ENCODE measurements around the gene MTERF1.

MTERF1 gene

GRCh38 chr7:91864070-91864469 lies 16.4 kb downstream of the MTERF1 start:
- Histone ChIP-seq H3K9ac (ENCODE audit: low read depth in 1 of 2, low read length in 2 of 2) (no peak overlapping the region), H3K9me3 (ENCODE audit: control insufficient read depth in 2 of 2, low read length in 2 of 2) (no peaks in the 10 kb centered on the region), H3K27ac (ENCODE audit: low read depth in 2 of 2, low read length in 2 of 2) (no peak overlapping the region), H3K36me3 (ENCODE audit: control insufficient read depth in 2 of 2, insufficient read depth in 2 of 2, low read length in 2 of 2) (peaks cover 0 to 3% of the 10 kb centered on the region in 2 donors), H3K27me3 (ENCODE audit: control insufficient read depth in 2 of 2, insufficient read depth in 2 of 2, low read length in 2 of 2) (no peaks in the 10 kb centered on the region), H3K4me1 (ENCODE audit: control insufficient read depth in 2 of 2, insufficient read depth in 2 of 2, low read length in 2 of 2) (no peaks in the 10 kb centered on the region), H3K4me3 (ENCODE audit: low read length in 2 of 2) (no peak overlapping the region)

DNA sequence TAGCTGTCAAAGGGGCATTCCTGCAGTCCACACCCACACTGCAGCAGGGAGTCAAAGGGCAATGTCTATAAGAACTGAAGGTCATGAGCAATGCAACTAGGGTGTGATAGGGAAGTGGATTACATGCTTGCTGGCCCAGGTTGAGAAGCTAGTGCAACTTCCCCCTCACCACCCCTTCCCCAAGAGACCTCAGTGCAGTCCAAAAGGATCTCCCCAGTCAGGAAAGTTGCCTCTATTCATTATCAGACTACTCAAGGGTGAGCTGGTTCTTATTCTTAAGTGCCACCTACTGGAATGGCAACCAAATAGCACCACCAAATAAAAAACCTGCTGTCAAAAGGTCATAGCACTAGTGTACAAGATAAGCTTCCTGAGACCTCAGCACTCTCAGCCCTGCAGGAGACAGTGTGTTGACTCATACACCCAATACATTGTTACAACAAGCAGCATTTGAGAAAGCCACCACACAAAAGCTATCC lies 28.2 kb downstream of the MTERF1 start:
- H3K9me3 ChIP-seq (ENCODE audit: control insufficient read depth in 2 of 2, low read length in 2 of 2), result no peaks in the 10 kb centered on the region
- H3K9ac ChIP-seq (ENCODE audit: low read depth in 1 of 2, low read length in 2 of 2), result no peak overlapping the region
- no peaks in the 10 kb centered on the region for H3K27me3 ChIP-seq (ENCODE audit: control insufficient read depth in 2 of 2, insufficient read depth in 2 of 2, low read length in 2 of 2)
- no peaks in the 10 kb centered on the region for H3K36me3 ChIP-seq (ENCODE audit: control insufficient read depth in 2 of 2, insufficient read depth in 2 of 2, low read length in 2 of 2)
- no peak overlapping the region for H3K27ac ChIP-seq (ENCODE audit: low read depth in 2 of 2, low read length in 2 of 2)
- no peaks in the 10 kb centered on the region for H3K4me1 ChIP-seq (ENCODE audit: control insufficient read depth in 2 of 2, insufficient read depth in 2 of 2, low read length in 2 of 2)
- no peak overlapping the region for H3K4me3 ChIP-seq (ENCODE audit: low read length in 2 of 2)

DNA sequence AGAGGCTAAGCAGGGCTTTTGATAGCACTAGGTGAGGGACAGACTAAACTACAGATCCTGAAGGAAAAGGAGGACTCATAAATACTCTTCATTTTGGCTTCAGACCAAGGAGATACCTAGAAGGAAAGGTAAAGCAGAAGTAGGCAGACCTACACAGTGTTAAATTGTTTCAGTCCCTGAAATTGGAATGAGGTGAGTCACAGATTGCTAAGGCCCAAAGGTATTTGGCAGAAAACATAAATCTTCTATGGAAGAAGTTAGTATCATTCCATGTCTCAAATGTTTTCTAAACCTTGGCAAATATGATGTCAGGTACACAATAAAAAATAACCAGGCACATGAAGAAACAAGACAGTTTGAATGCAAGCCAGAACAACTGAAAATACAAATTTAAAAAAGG lies 30.0 kb downstream of the MTERF1 start:
- Histone ChIP-seq H3K9me3 (ENCODE audit: control insufficient read depth in 2 of 2, low read length in 2 of 2) (no peaks in the 10 kb centered on the region), H3K4me1 (ENCODE audit: control insufficient read depth in 2 of 2, insufficient read depth in 2 of 2, low read length in 2 of 2) (no peaks in the 10 kb centered on the region), H3K36me3 (ENCODE audit: control insufficient read depth in 2 of 2, insufficient read depth in 2 of 2, low read length in 2 of 2) (no peaks in the 10 kb centered on the region), H3K27me3 (ENCODE audit: control insufficient read depth in 2 of 2, insufficient read depth in 2 of 2, low read length in 2 of 2) (no peaks in the 10 kb centered on the region), H3K27ac (ENCODE audit: low read depth in 2 of 2, low read length in 2 of 2) (no peak overlapping the region), H3K4me3 (ENCODE audit: low read length in 2 of 2) (no peak overlapping the region), H3K9ac (ENCODE audit: low read depth in 1 of 2, low read length in 2 of 2) (no peak overlapping the region)

DNA sequence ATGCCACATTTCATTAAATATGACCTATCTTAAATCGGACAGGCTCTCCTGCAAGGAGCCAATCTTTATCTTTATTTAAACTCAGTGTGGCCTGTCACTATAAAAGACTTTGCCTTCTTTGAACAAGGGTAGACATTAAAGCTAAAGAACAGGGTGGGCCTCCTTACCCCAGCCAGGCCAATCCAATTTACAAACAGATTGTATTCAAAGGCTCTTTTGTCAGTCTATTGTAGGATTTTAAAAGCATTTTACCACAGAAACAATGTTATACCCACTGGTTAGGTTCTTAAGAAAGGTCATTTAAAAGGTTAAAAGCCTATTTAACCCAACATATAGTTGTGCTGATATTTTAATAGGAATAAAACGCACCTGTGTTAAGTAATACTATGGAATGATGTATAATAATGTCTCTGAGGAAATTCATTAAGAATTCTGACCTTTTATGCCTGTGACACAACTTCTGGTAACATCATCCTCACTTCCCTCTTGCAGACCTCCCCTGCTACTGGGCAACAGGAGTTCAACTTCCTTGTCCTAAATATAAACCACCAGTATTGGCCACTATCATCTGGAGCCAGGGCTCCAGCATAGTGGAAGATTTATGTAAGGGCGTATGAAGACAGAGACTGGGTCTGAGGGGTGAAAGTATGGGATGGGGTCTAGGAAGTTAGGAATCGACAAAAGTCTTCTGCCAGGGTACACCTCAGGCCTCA lies 32.5 kb downstream of the MTERF1 start:
- Histone ChIP-seq H3K27ac (ENCODE audit: low read depth in 2 of 2, low read length in 2 of 2) (no peak overlapping the region), H3K9ac (ENCODE audit: low read depth in 1 of 2, low read length in 2 of 2) (no peak overlapping the region), H3K27me3 (ENCODE audit: control insufficient read depth in 2 of 2, insufficient read depth in 2 of 2, low read length in 2 of 2) (no peaks in the 10 kb centered on the region), H3K4me1 (ENCODE audit: control insufficient read depth in 2 of 2, insufficient read depth in 2 of 2, low read length in 2 of 2) (no peaks in the 10 kb centered on the region), H3K4me3 (ENCODE audit: low read length in 2 of 2) (no peak overlapping the region), H3K9me3 (ENCODE audit: control insufficient read depth in 2 of 2, low read length in 2 of 2) (no peaks in the 10 kb centered on the region), H3K36me3 (ENCODE audit: control insufficient read depth in 2 of 2, insufficient read depth in 2 of 2, low read length in 2 of 2) (no peaks in the 10 kb centered on the region)

DNA sequence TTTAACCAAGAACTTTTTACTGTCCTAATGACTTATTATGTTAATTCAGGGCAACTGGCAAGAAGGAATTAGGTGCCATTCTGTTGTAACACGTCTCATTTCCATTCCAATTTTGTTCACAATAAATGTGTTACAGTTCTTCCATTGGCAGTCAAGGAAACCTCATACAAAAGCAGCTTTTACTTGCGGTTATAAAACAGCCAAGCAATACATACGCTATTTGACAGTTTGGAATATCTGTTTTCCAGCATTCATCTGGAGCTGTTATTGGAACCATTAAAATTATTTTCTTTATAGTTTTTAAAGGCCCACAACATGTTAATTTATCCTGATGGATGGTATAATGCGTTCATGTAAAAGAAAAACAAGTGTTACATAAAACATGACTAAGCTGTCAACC lies 33.3 kb downstream of the MTERF1 start:
- Histone ChIP-seq H3K27me3 (ENCODE audit: control insufficient read depth in 2 of 2, insufficient read depth in 2 of 2, low read length in 2 of 2) (no peaks in the 10 kb centered on the region), H3K27ac (ENCODE audit: low read depth in 2 of 2, low read length in 2 of 2) (no peak overlapping the region), H3K4me1 (ENCODE audit: control insufficient read depth in 2 of 2, insufficient read depth in 2 of 2, low read length in 2 of 2) (no peaks in the 10 kb centered on the region), H3K36me3 (ENCODE audit: control insufficient read depth in 2 of 2, insufficient read depth in 2 of 2, low read length in 2 of 2) (no peaks in the 10 kb centered on the region), H3K9me3 (ENCODE audit: control insufficient read depth in 2 of 2, low read length in 2 of 2) (no peaks in the 10 kb centered on the region), H3K9ac (ENCODE audit: low read depth in 1 of 2, low read length in 2 of 2) (no peak overlapping the region), H3K4me3 (ENCODE audit: low read length in 2 of 2) (no peak overlapping the region)

GRCh38 chr7:91846436-91846835 lies 34.1 kb downstream of the MTERF1 start:
- H3K36me3 ChIP-seq (ENCODE audit: control insufficient read depth in 2 of 2, insufficient read depth in 2 of 2, low read length in 2 of 2), result no peaks in the 10 kb centered on the region
- no peaks in the 10 kb centered on the region for H3K4me1 ChIP-seq (ENCODE audit: control insufficient read depth in 2 of 2, insufficient read depth in 2 of 2, low read length in 2 of 2)
- no peaks in the 10 kb centered on the region for H3K27me3 ChIP-seq (ENCODE audit: control insufficient read depth in 2 of 2, insufficient read depth in 2 of 2, low read length in 2 of 2)
- no peak overlapping the region for H3K4me3 ChIP-seq (ENCODE audit: low read length in 2 of 2)
- no peaks in the 10 kb centered on the region for H3K9me3 ChIP-seq (ENCODE audit: control insufficient read depth in 2 of 2, low read length in 2 of 2)
- no peak overlapping the region for H3K9ac ChIP-seq (ENCODE audit: low read depth in 1 of 2, low read length in 2 of 2)
- no peak overlapping the region for H3K27ac ChIP-seq (ENCODE audit: low read depth in 2 of 2, low read length in 2 of 2)

- Histone ChIP-seq H3K27me3 (ENCODE audit: control insufficient read depth in 2 of 2, insufficient read depth in 2 of 2, low read length in 2 of 2) (no peaks in the 10 kb centered on the region), H3K36me3 (ENCODE audit: control insufficient read depth in 2 of 2, insufficient read depth in 2 of 2, low read length in 2 of 2) (no peaks in the 10 kb centered on the region), H3K4me3 (ENCODE audit: low read length in 2 of 2) (no peak overlapping the region), H3K9me3 (ENCODE audit: control insufficient read depth in 2 of 2, low read length in 2 of 2) (no peaks in the 10 kb centered on the region), H3K9ac (ENCODE audit: low read depth in 1 of 2, low read length in 2 of 2) (no peak overlapping the region), H3K27ac (ENCODE audit: low read depth in 2 of 2, low read length in 2 of 2) (no peak overlapping the region), H3K4me1 (ENCODE audit: control insufficient read depth in 2 of 2, insufficient read depth in 2 of 2, low read length in 2 of 2) (no peaks in the 10 kb centered on the region)
These were observed 36.7 kb downstream of the MTERF1 start for GRCh38 chr7:91843831-91844230.

DNA sequence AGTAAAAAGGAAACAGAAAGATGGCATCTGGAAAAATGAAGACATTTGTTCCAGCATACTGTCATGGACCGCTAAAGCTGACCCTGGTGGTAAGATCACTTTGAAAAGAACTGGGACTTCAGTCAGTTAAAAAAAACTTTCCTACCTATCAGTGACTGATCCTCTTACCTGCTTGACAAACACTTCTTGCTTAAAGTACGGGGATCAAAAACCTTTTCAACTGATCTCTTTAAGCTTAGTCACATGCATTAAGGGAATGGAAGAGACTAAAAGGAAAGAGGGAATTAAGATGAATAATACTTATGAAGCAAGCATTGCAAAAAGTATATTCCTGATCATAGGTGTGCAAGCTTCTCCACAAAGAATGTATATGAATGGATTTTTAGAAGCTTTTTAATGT lies 42.1 kb downstream of the MTERF1 start:
- Histone ChIP-seq H3K9me3 (ENCODE audit: control insufficient read depth in 2 of 2, low read length in 2 of 2) (no peaks in the 10 kb centered on the region), H3K4me3 (ENCODE audit: low read length in 2 of 2) (no peak overlapping the region), H3K27me3 (ENCODE audit: control insufficient read depth in 2 of 2, insufficient read depth in 2 of 2, low read length in 2 of 2) (no peaks in the 10 kb centered on the region), H3K9ac (ENCODE audit: low read depth in 1 of 2, low read length in 2 of 2) (no peak overlapping the region), H3K27ac (ENCODE audit: low read depth in 2 of 2, low read length in 2 of 2) (no peak overlapping the region), H3K36me3 (ENCODE audit: control insufficient read depth in 2 of 2, insufficient read depth in 2 of 2, low read length in 2 of 2) (no peaks in the 10 kb centered on the region), H3K4me1 (ENCODE audit: control insufficient read depth in 2 of 2, insufficient read depth in 2 of 2, low read length in 2 of 2) (no peaks in the 10 kb centered on the region)

DNA sequence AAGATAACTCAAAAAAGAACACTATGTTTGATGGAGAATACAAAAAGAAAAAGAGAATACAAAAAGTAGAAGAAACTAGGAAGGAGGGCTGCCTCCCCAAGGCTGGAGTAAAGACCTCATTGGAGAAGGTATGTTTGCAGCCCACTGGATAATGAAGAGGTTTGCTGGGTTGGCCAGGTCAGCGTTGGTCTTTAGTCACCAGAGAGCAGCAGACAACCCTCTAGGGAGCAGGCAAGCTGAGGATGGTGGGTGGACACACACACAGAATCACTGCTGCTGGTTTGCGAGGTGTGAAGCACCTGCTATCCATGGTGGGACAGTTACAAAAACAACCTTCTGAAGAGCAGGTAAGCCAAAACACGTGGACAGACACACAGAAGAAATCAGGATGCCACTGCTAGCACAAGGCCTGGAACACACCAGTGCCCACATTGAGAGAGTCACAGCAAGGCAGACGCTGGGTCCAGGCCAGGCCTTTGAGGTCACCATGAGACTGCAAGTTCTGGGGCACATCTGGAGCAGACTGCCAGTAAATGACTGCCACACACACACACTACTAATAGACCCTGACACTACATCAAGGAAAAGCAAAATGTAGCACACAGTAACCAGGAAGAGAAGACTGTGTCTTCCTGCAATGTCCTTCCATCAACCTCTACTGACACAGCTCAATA lies 43.0 kb downstream of the MTERF1 start:
- Histone ChIP-seq H3K27me3 (ENCODE audit: control insufficient read depth in 2 of 2, insufficient read depth in 2 of 2, low read length in 2 of 2) (no peaks in the 10 kb centered on the region), H3K27ac (ENCODE audit: low read depth in 2 of 2, low read length in 2 of 2) (no peak overlapping the region), H3K36me3 (ENCODE audit: control insufficient read depth in 2 of 2, insufficient read depth in 2 of 2, low read length in 2 of 2) (no peaks in the 10 kb centered on the region), H3K4me1 (ENCODE audit: control insufficient read depth in 2 of 2, insufficient read depth in 2 of 2, low read length in 2 of 2) (no peaks in the 10 kb centered on the region), H3K4me3 (ENCODE audit: low read length in 2 of 2) (no peak overlapping the region), H3K9me3 (ENCODE audit: control insufficient read depth in 2 of 2, low read length in 2 of 2) (no peaks in the 10 kb centered on the region), H3K9ac (ENCODE audit: low read depth in 1 of 2, low read length in 2 of 2) (no peak overlapping the region)

- Histone ChIP-seq H3K27ac (ENCODE audit: low read depth in 2 of 2, low read length in 2 of 2) (no peak overlapping the region), H3K36me3 (ENCODE audit: control insufficient read depth in 2 of 2, insufficient read depth in 2 of 2, low read length in 2 of 2) (no peaks in the 10 kb centered on the region), H3K4me1 (ENCODE audit: control insufficient read depth in 2 of 2, insufficient read depth in 2 of 2, low read length in 2 of 2) (no peaks in the 10 kb centered on the region)
These were observed 44.6 kb downstream of the MTERF1 start for GRCh38 chr7:91835826-91836368.

More at GRCh38 chr7:91835826-91836368, 44.6 kb downstream of the MTERF1 start:
- Histone ChIP-seq H3K4me3 (ENCODE audit: low read length in 2 of 2) (no peak overlapping the region), H3K9me3 (ENCODE audit: control insufficient read depth in 2 of 2, low read length in 2 of 2) (no peaks in the 10 kb centered on the region), H3K9ac (ENCODE audit: low read depth in 1 of 2, low read length in 2 of 2) (no peak overlapping the region), H3K27me3 (ENCODE audit: control insufficient read depth in 2 of 2, insufficient read depth in 2 of 2, low read length in 2 of 2) (no peaks in the 10 kb centered on the region)

Measured in mucosa of rectum (tissue), 2 donors.